H9 (cell line): Measurements from ENCODE around the gene FAM13C. TPM values are rescaled to one million over a fixed set of nuclear protein-coding genes. Genes with fewer than 3 reads are reported as not detected.

Experiments used
- DNase-seq: peaks from one replicate; pipeline ENCODE4 v3.0.0-alpha.2; 2017
- H2AFZ ChIP-seq: one replicate; pipeline ENCODE4 v1.6.1; 2013; ENCODE audit warnings: mild to moderate bottlenecking, low read length, control low read depth, moderate library complexity
- H2AK5ac ChIP-seq: 2 replicates; pipeline ENCODE4 v1.6.1; 2013; ENCODE audit warnings: low read length, control low read depth, mixed read lengths; ENCODE audit not compliant: insufficient read length
- H2BK120ac ChIP-seq: one replicate; pipeline ENCODE4 v1.6.1; 2013; ENCODE audit warnings: low read depth, mild to moderate bottlenecking, low read length, control low read depth, inconsistent platforms; ENCODE audit not compliant: poor library complexity, severe bottlenecking
- H2BK12ac ChIP-seq: 2 replicates; pipeline ENCODE4 v1.6.1; 2013; ENCODE audit warnings: low read length, control low read depth, mixed read lengths, low read depth; ENCODE audit not compliant: insufficient read length
- H2BK15ac ChIP-seq: 2 replicates; pipeline ENCODE4 v1.6.1; 2013; ENCODE audit warnings: low read depth, low read length, control low read depth
- H2BK20ac ChIP-seq: one replicate; pipeline ENCODE4 v1.6.1; 2013; ENCODE audit warnings: low read depth, mild to moderate bottlenecking, low read length, control low read depth, inconsistent platforms; ENCODE audit not compliant: poor library complexity, severe bottlenecking
- H2BK5ac ChIP-seq: 2 replicates; pipeline ENCODE4 v1.6.1; 2013; ENCODE audit warnings: low read length, control low read depth, mixed read lengths; ENCODE audit not compliant: insufficient read length
- H3K14ac ChIP-seq: 2 replicates; pipeline ENCODE4 v1.6.1; 2013; ENCODE audit warnings: low read length, control low read depth; ENCODE audit not compliant: insufficient read depth
- H3K18ac ChIP-seq: 2 replicates; pipeline ENCODE4 v1.6.1; 2013; ENCODE audit warnings: low read depth, mild to moderate bottlenecking, mixed read lengths, low read length, control low read depth; ENCODE audit not compliant: insufficient read length
- H3K23ac ChIP-seq: 2 replicates; pipeline ENCODE4 v1.6.1; 2013; ENCODE audit warnings: low read length, control low read depth, mixed read lengths, low read depth; ENCODE audit not compliant: insufficient read length
- H3K23me2 ChIP-seq: 2 replicates; pipeline ENCODE4 v1.6.1; 2013; ENCODE audit warnings: low read depth, mild to moderate bottlenecking, mixed read lengths, low read length, control low read depth; ENCODE audit not compliant: insufficient read length, poor library complexity, severe bottlenecking
- H3K27ac ChIP-seq: 2 replicates; pipeline ENCODE4 v1.5.1; 2013; ENCODE audit warnings: low read length, control low read depth, mixed read lengths, low read depth; ENCODE audit not compliant: insufficient read length
- H3K27me3 ChIP-seq: 2 replicates; pipeline ENCODE4 v1.6.1; 2013; ENCODE audit warnings: low read length, control low read depth, inconsistent platforms; ENCODE audit not compliant: insufficient read depth
- H3K4ac ChIP-seq: 2 replicates; pipeline ENCODE4 v1.6.1; 2013; ENCODE audit warnings: low read depth, mild to moderate bottlenecking, control low read depth, inconsistent platforms, low read length, moderate library complexity
- H3K4me1 ChIP-seq: 2 replicates; pipeline ENCODE4 v1.6.1; 2013; ENCODE audit warnings: low read length, control low read depth, inconsistent platforms; ENCODE audit not compliant: insufficient read depth
- H3K4me2 ChIP-seq: 2 replicates; pipeline ENCODE4 v1.6.1; 2013; ENCODE audit warnings: low read length, control low read depth, mixed read lengths; ENCODE audit not compliant: insufficient read length, insufficient read depth
- H3K56ac ChIP-seq: 2 replicates; pipeline ENCODE4 v1.6.1; 2013; ENCODE audit warnings: low read depth, mild to moderate bottlenecking, mixed read lengths, low read length, control low read depth; ENCODE audit not compliant: insufficient read length
- H3K79me1 ChIP-seq: 2 replicates; pipeline ENCODE4 v1.6.1; 2013; ENCODE audit warnings: low read depth, mild to moderate bottlenecking, moderate library complexity, low read length, control low read depth, inconsistent platforms; ENCODE audit not compliant: insufficient read depth, poor library complexity, severe bottlenecking
- H3K79me2 ChIP-seq: 2 replicates; pipeline ENCODE4 v1.6.1; 2013; ENCODE audit warnings: low read length, control low read depth, inconsistent platforms; ENCODE audit not compliant: insufficient read depth
- H3K9ac ChIP-seq: 2 replicates; pipeline ENCODE4 v1.6.1; 2013; ENCODE audit warnings: low read length, control low read depth, mixed read lengths; ENCODE audit not compliant: insufficient read length; ENCODE audit errors: extremely low read depth
- H3K9me3 ChIP-seq: one replicate; pipeline ENCODE4 v1.6.1; 2013; ENCODE audit warnings: low read depth, low read length, inconsistent platforms; ENCODE audit not compliant: control insufficient read depth
- H3T11ph ChIP-seq: one replicate; pipeline ENCODE4 v1.6.1; 2013; ENCODE audit warnings: mild to moderate bottlenecking, low read length, control low read depth, inconsistent platforms
- H4K20me1 ChIP-seq: one replicate; pipeline ENCODE4 v1.6.1; 2013; ENCODE audit not compliant: control insufficient read depth, insufficient read length, insufficient read depth
- H4K5ac ChIP-seq: 2 replicates; pipeline ENCODE4 v1.6.1; 2013; ENCODE audit warnings: low read depth, mild to moderate bottlenecking, mixed read lengths, low read length, control low read depth; ENCODE audit not compliant: insufficient read length
- H4K8ac ChIP-seq: replicated peaks from 2 replicates; pipeline ENCODE4 v1.6.1; 2013; ENCODE audit warnings: low read length, control low read depth, mixed read lengths, low read depth; ENCODE audit not compliant: insufficient read length
- H4K91ac ChIP-seq: 2 replicates; pipeline ENCODE4 v1.6.1; 2013; ENCODE audit warnings: low read depth, mild to moderate bottlenecking, moderate library complexity, mixed read lengths, low read length, control low read depth; ENCODE audit not compliant: insufficient read length
- H3K27ac Mint-ChIP-seq, 3 experiments: 2 replicates in 2 of 3; 3 replicates in 1 of 3; pipeline ENCODE4 v1.8.0; 2020 to 2021; ENCODE audit warnings: mixed read lengths in 3 of 3, mild to moderate bottlenecking in 1 of 3, moderate library complexity in 1 of 3
- H3K27me3 Mint-ChIP-seq: 2 replicates; pipeline ENCODE4 v1.8.0; 2021; ENCODE audit warnings: low read depth, mild to moderate bottlenecking, moderate library complexity, mixed read lengths
- H3K36me3 Mint-ChIP-seq, 3 experiments: 2 replicates in 2 of 3; 3 replicates in 1 of 3; pipeline ENCODE4 v1.8.0; 2020 to 2021; ENCODE audit warnings: low read depth in 3 of 3, mixed read lengths in 3 of 3; ENCODE audit not compliant: insufficient read depth in 1 of 3
- H3K4me1 Mint-ChIP-seq, 2 experiments: 2 replicates each; pipeline ENCODE4 v1.8.0; 2020; ENCODE audit warnings: mixed read lengths in 2 of 2
- H3K4me3 Mint-ChIP-seq, 2 experiments: 2 replicates in 1 of 2; 3 replicates in 1 of 2; pipeline ENCODE4 v1.8.0; 2020 to 2021; ENCODE audit warnings: mild to moderate bottlenecking in 2 of 2, mixed read lengths in 2 of 2, moderate library complexity in 1 of 2
- H3K9me3 Mint-ChIP-seq, 2 experiments: 2 replicates in 1 of 2; 3 replicates in 1 of 2; pipeline ENCODE4 v1.8.0; 2020; ENCODE audit warnings: mild to moderate bottlenecking in 2 of 2, mixed read lengths in 2 of 2, moderate library complexity in 1 of 2
- total RNA-seq: library from RNA; stranded (reverse); gene quantifications from 2 replicates; pipeline ENCODE4 v1.2.1, GENCODE V29; 2021
- TF ChIP-seq, protein P1 (sequence below): fragments of 200-600 bp; sonication (generic); conservative IDR thresholded peaks from 3 replicates; pipeline ENCODE4 v1.8.0; 2021; ENCODE audit warnings: antibody characterized with exemption, mild to moderate bottlenecking

Gene FAM13C
- total RNA-seq, 1 experiment from 2014 or later = 0.31 TPM

GRCh38 chr10:59331661-59332060 is 30.7 kb downstream of the FAM13C start:
- Histone ChIP-seq H4K8ac (no peak overlapping the region), H3K9me3 (no peaks in the 10 kb centered on the region), H4K91ac (no peak overlapping the region), H2BK5ac (no peak overlapping the region), H3T11ph (no peak overlapping the region), H3K56ac (no peak overlapping the region), H3K23ac (no peak overlapping the region), H3K14ac (no peak overlapping the region), H3K9ac (no peak overlapping the region), H2AK5ac (no peak overlapping the region), H2BK15ac (no peak overlapping the region), H3K79me1 (no peaks in the 10 kb centered on the region), H3K4me2 (no peak overlapping the region), H3K18ac (no peak overlapping the region), H2AFZ (no peak overlapping the region), H3K4me1 (no peaks in the 10 kb centered on the region), H2BK12ac (no peak overlapping the region), H3K27ac (no peak overlapping the region), H3K4ac (no peak overlapping the region), H2BK120ac (no peak overlapping the region), H3K79me2 (no peaks in the 10 kb centered on the region), H3K23me2 (no peaks in the 10 kb centered on the region), H4K5ac (no peak overlapping the region), H2BK20ac (no peak overlapping the region), H3K27me3 (peaks cover 8% of the 10 kb centered on the region; the same call in 1 of the 2 replicates), H4K20me1 (no peaks in the 10 kb centered on the region)
- TF ChIP-seq, protein P1, sequence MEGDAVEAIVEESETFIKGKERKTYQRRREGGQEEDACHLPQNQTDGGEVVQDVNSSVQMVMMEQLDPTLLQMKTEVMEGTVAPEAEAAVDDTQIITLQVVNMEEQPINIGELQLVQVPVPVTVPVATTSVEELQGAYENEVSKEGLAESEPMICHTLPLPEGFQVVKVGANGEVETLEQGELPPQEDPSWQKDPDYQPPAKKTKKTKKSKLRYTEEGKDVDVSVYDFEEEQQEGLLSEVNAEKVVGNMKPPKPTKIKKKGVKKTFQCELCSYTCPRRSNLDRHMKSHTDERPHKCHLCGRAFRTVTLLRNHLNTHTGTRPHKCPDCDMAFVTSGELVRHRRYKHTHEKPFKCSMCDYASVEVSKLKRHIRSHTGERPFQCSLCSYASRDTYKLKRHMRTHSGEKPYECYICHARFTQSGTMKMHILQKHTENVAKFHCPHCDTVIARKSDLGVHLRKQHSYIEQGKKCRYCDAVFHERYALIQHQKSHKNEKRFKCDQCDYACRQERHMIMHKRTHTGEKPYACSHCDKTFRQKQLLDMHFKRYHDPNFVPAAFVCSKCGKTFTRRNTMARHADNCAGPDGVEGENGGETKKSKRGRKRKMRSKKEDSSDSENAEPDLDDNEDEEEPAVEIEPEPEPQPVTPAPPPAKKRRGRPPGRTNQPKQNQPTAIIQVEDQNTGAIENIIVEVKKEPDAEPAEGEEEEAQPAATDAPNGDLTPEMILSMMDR = no peak
- Mint-ChIP-seq H3K4me3 (no peak overlapping the region), H3K27ac (no peak overlapping the region), H3K27me3 (peaks cover 32% of the 10 kb centered on the region), H3K36me3 (no peaks in the 10 kb centered on the region), H3K4me1 (peaks cover 0 to 1% of the 10 kb centered on the region in 2 experiments; a peak in 1 of 4 replicates), H3K9me3 (no peaks in the 10 kb centered on the region)
- no peak for DNase-seq
